ENCODE data around the gene PPP6R3.

- TF ChIP-seq CTCF (conservative IDR thresholded peaks at IDR 0.05; ENCODE audit: low read length) (no peak), EZH2phosphoT487 (IDR thresholded peaks at IDR 0.05; ENCODE audit: borderline replicate concordance) (no peak)
These were observed 11.1 kb downstream of the PPP6R3 start for GRCh38 chr11:68471360-68472340.

Data from Loucy (cell line).